Skeletal muscle satellite cell (primary cell): Measurements from ENCODE around the gene ABTB2.

Experiments used
- H3K27me3 ChIP-seq: 2 replicates; pipeline ENCODE4 v1.7.0; 2013; ENCODE audit warnings: low read length; ENCODE audit not compliant: control insufficient read depth, insufficient read depth
- H3K36me3 ChIP-seq: 2 replicates; pipeline ENCODE4 v1.7.0; 2013; ENCODE audit warnings: mild to moderate bottlenecking, control low read depth, low read length; ENCODE audit not compliant: insufficient read depth
- H3K4me1 ChIP-seq: 2 replicates; pipeline ENCODE4 v1.7.0; 2013; ENCODE audit warnings: low read length; ENCODE audit not compliant: control insufficient read depth, insufficient read depth
- H3K4me2 ChIP-seq: 2 replicates; pipeline ENCODE4 v1.7.0; 2013; ENCODE audit warnings: mild to moderate bottlenecking, low read length
- H3K4me3 ChIP-seq: 2 replicates; pipeline ENCODE4 v1.7.0; 2013; ENCODE audit warnings: low read length
- H3K9ac ChIP-seq: 2 replicates; pipeline ENCODE4 v1.7.0; 2013; ENCODE audit warnings: mild to moderate bottlenecking, low read depth, low read length, moderate library complexity
- H3K9me3 ChIP-seq: replicated peaks from 2 replicates; pipeline ENCODE4 v1.7.0; 2013; ENCODE audit warnings: mild to moderate bottlenecking, control low read depth, low read length

Gene ABTB2

GRCh38 chr11:34358728-34359547 lies 1.1 kb upstream of the ABTB2 start:
- Histone ChIP-seq H3K4me1 (peaks cover 29% of the 10 kb centered on the region), H3K4me3 (peak overlapping the region; percentile 72), H3K9ac (peak overlapping the region; percentile 34), H3K27me3 (peaks cover 30% of the 10 kb centered on the region), H3K9me3 (no peaks in the 10 kb centered on the region), H3K36me3 (no peaks in the 10 kb centered on the region), H3K4me2 (peak overlapping the region; percentile 99)

GRCh38 chr11:34358258-34358727 lies 483 bp upstream of the ABTB2 start:
- Histone ChIP-seq H3K4me3 (peak overlapping the region; percentile 72), H3K27me3 (peaks cover 25% of the 10 kb centered on the region), H3K9me3 (no peaks in the 10 kb centered on the region), H3K9ac (no peak overlapping the region), H3K4me2 (peak overlapping the region; percentile 99), H3K4me1 (peaks cover 29% of the 10 kb centered on the region), H3K36me3 (no peaks in the 10 kb centered on the region)

- Histone ChIP-seq H3K27me3 (peaks cover 17% of the 10 kb centered on the region), H3K4me3 (peak overlapping the region; percentile 85), H3K9ac (peak overlapping the region; percentile 73), H3K9me3 (no peaks in the 10 kb centered on the region), H3K4me2 (peak overlapping the region; percentile 99), H3K36me3 (no peaks in the 10 kb centered on the region), H3K4me1 (peaks cover 29% of the 10 kb centered on the region)
Measured at GRCh38 chr11:34356913-34357700, 703 bp downstream of the ABTB2 start.

GRCh38 chr11:34356576-34356912 lies 1.3 kb downstream of the ABTB2 start:
- Histone ChIP-seq H3K4me1 (peaks cover 29% of the 10 kb centered on the region), H3K9ac (peak overlapping the region; percentile 73)

GRCh38 chr11:34356130-34356529 lies 1.7 kb downstream of the ABTB2 start:
- H3K27me3 ChIP-seq: peaks cover 7% of the 10 kb centered on the region
- peak overlapping the region; percentile 99 for H3K4me2 ChIP-seq
- no peaks in the 10 kb centered on the region for H3K9me3 ChIP-seq
- H3K9ac ChIP-seq: peak overlapping the region; percentile 73
- H3K4me3 ChIP-seq: peak overlapping the region; percentile 85
- peaks cover 29% of the 10 kb centered on the region for H3K4me1 ChIP-seq
- no peaks in the 10 kb centered on the region for H3K36me3 ChIP-seq

More at GRCh38 chr11:34356576-34356912, 1.3 kb downstream of the ABTB2 start:
- Histone ChIP-seq H3K4me2 (peak overlapping the region; percentile 99), H3K4me3 (peak overlapping the region; percentile 85), H3K27me3 (peaks cover 11% of the 10 kb centered on the region), H3K9me3 (no peaks in the 10 kb centered on the region), H3K36me3 (no peaks in the 10 kb centered on the region)

DNA sequence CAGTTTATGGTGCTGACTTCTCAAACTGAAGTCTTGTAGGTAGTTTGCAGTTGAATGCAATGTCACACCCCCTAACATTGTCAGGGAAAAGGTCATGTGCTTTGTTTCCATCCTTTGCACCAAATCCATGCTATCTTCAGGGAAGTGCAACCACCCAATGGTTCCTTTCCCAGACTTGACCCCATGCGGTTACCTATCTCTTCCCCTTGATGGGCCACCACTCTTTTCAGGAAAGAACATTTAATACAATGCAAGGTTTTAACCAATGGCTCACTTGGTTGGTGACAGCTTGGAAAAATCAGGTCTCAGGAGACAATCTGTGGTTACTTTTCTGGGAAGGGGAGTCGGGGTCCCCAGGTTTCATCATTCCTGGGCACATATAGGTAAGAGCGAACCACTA lies 2.1 kb downstream of the ABTB2 start:
- H3K27me3 ChIP-seq: peaks cover 3% of the 10 kb centered on the region
- H3K9ac ChIP-seq: no peak overlapping the region
- H3K4me2 ChIP-seq: peak overlapping the region; percentile 99
- H3K4me1 ChIP-seq: peaks cover 29% of the 10 kb centered on the region
- no peaks in the 10 kb centered on the region for H3K9me3 ChIP-seq
- no peaks in the 10 kb centered on the region for H3K36me3 ChIP-seq
- peak overlapping the region; percentile 85 for H3K4me3 ChIP-seq

DNA sequence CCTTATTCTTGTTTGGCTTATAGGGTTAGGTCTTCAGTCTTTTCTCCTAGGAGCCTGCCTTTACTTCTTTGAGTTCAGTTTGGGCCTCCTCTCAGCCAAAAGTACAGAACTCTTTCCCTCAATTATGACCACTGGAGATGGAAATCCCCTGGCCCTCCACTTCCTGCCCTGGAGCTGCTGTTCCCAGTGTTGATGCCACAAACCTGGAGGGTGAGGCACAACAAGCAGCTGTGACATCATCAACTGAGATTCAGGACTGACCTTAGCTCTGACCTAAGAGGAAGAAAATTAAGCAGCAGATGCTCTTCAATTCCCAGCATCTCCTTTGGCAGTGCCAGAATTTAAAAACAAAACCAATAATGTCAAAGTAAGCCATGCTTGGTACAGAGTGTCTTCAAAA lies 3.0 kb downstream of the ABTB2 start:
- Histone ChIP-seq H3K4me1 (peaks cover 32% of the 10 kb centered on the region), H3K36me3 (no peaks in the 10 kb centered on the region), H3K9ac (no peak overlapping the region), H3K4me3 (no peak overlapping the region), H3K9me3 (no peaks in the 10 kb centered on the region), H3K4me2 (peak overlapping the region; percentile 99), H3K27me3 (no peaks in the 10 kb centered on the region)

GRCh38 chr11:34353881-34354280 lies 3.9 kb downstream of the ABTB2 start:
- Histone ChIP-seq H3K27me3 (no peaks in the 10 kb centered on the region), H3K36me3 (no peaks in the 10 kb centered on the region), H3K9me3 (no peaks in the 10 kb centered on the region), H3K9ac (no peak overlapping the region), H3K4me2 (no peak overlapping the region), H3K4me3 (no peak overlapping the region), H3K4me1 (peaks cover 33% of the 10 kb centered on the region)

DNA sequence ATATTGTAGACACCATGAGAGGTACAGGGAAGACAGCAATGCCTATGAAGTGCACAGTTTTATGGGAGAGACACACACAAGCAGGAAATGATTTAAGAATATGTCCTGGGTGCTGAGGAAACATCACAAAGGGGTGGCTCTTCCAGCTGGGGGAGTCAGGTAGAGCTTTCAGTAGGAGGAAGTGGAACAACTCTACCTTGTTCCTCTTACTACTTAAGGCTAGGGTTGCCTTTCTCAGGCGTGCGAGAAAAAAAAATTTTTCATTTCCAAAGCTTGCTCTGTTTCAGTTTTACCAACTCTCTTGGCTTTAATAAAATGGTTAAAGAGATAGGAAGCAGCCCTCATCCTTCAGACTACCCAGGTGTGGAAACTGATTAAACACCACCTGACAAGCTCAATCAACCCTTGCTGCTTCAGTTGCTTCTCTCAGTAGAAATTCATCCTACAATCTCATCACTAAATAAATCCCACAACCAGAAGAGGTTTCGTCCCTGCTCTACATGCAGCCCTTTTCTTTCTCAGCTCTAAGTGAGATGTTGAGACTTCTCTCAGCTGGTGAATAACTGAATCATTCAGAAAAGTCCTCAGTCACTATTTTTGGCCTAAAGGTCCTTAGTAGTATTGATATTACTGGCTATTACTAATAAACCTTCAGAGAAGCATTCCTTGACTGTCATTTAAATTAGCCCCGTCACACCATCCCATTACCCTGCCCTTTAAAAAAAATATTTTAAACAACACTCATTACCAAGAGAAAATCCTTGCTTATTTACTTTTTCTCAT lies 5.9 kb downstream of the ABTB2 start:
- no peak overlapping the region for H3K4me2 ChIP-seq
- no peaks in the 10 kb centered on the region for H3K36me3 ChIP-seq
- H3K9me3 ChIP-seq: no peaks in the 10 kb centered on the region
- H3K4me1 ChIP-seq: peaks cover 28% of the 10 kb centered on the region
- no peaks in the 10 kb centered on the region for H3K27me3 ChIP-seq
- no peak overlapping the region for H3K9ac ChIP-seq
- H3K4me3 ChIP-seq: no peak overlapping the region

DNA sequence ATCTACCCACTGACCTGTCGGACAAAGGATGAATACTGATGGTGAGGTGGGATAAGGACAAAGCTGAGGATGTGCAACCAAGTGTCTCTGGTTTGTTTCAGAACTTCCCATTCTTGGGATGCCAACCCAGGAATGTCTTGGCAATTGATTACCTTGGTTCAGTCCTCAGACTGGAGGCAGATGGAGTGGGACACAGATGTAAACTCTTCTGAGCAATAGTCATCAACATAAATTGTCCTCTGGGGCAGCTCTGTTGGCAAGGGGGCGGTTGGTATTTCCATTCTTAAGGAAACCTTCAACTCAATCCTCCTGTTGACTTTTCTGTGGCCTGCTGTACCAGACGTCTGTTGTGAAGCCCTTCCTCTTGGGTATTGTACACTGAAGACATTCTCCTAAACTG lies 6.8 kb downstream of the ABTB2 start:
- Histone ChIP-seq H3K4me1 (peaks cover 28% of the 10 kb centered on the region), H3K9ac (no peak overlapping the region), H3K4me3 (no peak overlapping the region), H3K4me2 (no peak overlapping the region), H3K27me3 (no peaks in the 10 kb centered on the region), H3K36me3 (no peaks in the 10 kb centered on the region), H3K9me3 (no peaks in the 10 kb centered on the region)

DNA sequence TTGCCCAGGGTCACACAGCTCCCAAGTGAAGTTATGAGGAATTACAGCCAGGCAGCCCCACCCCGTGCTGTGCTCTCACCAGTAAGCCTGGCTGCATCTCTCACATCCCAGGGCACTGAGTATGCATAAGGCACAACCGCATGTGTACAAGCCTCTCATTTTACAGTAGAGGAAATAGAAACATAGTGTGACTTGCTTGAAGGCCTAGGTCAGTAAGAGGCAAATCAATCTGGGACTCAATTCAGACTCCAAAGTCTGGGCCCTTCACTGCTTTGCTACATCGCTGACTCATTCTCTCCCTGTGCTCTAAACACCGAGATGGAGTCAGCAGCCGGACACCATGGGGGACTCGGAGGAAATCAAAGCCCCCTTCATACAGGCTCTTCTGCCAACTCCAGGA lies 7.9 kb downstream of the ABTB2 start:
- no peak overlapping the region for H3K4me2 ChIP-seq
- H3K9ac ChIP-seq: no peak overlapping the region
- H3K27me3 ChIP-seq: no peaks in the 10 kb centered on the region
- H3K4me1 ChIP-seq: peaks cover 34% of the 10 kb centered on the region
- no peaks in the 10 kb centered on the region for H3K36me3 ChIP-seq
- H3K4me3 ChIP-seq: no peak overlapping the region
- no peaks in the 10 kb centered on the region for H3K9me3 ChIP-seq
